K562 treated with DMSO at 1 percent for 24 hours (cell line): ENCODE measurements around the gene AGBL2. TPM values are rescaled to one million over a fixed set of nuclear protein-coding genes. Genes with fewer than 3 reads are reported as not detected.

ENCODE experiments used
- total RNA-seq: library from RNA; unstranded; fragments of 300-600 nt; gene quantifications from 2 replicates; pipeline ENCODE4 v1.2.3, GENCODE V29; 2022; ENCODE audit warnings: low read depth; ENCODE audit not compliant: insufficient read depth

The AGBL2 gene
- 0.19 and 1.1 TPM in 2 replicates for total RNA-seq

DNA sequence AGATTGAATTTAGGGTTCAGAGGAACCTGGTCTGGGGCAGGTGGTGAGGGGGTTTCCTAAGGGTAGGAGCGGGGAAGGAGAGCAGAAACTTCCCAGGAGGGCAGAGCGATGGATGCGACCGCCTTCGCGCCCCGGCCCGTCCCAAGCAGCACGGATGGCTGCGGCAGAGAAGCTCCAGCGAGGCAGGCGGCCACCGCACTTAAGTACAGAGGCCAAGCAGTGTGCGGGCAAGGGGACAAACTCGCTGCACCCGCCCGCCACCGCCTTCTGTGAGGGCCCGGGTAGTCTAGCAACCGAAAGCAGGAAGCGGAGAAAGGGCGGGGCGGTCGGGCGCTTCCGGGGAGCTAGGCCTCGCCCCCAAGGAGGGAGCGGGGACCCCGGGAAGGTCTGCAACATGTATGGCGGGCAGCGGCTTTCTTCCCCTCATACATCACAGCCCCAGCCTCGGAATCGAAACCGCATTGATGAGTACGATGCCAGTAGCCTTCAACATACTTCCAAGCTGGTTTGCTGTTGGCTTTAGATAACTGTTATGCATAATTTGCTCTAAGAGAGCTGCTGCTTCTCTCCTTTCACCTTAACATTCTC is at the start of gene AGBL2:
TSS of gene AGBL2 (minus strand) at position 288 of the 588 bp plus-strand sequence. CDS start 719 bp downstream, outside the sequence.

GRCh38 chr11:47642099-47642855 is 72.9 kb downstream of the AGBL2 start, which contains the start of gene MTCH2:
Gene MTCH2, minus strand, starts transcription at chr11:47642559. Its CDS starts 94 bp downstream, at chr11:47642465.

Other genes starting within 250 kb of the AGBL2 start
- gene CELF1, start 162.2 kb downstream of the AGBL2 start, total RNA-seq: 25.5 and 29.4 TPM in 2 replicates
- 148 and 158 TPM in 2 replicates for gene PTPMT1, start 149.8 kb downstream of the AGBL2 start, total RNA-seq
- gene KBTBD4, start 136.4 kb downstream of the AGBL2 start, total RNA-seq: 14.7 and 15.5 TPM in 2 replicates
- 186 and 187 TPM in 2 replicates for gene NDUFS3, start 136.3 kb downstream of the AGBL2 start, total RNA-seq
- gene FAM180B, start 128.7 kb downstream of the AGBL2 start, total RNA-seq: not detected in 2 replicates
- gene C1QTNF4, start 121.0 kb downstream of the AGBL2 start, total RNA-seq: not detected in 2 replicates
- 52.9 and 61.5 TPM in 2 replicates for gene MTCH2, start 72.8 kb downstream of the AGBL2 start, total RNA-seq
- gene FNBP4, start 52.0 kb upstream of the AGBL2 start, total RNA-seq: 34.5 and 36.9 TPM in 2 replicates
- gene NUP160, start 133.0 kb upstream of the AGBL2 start, total RNA-seq: 26.2 and 31.8 TPM in 2 replicates